Measurements from ENCODE around the gene GRIP2.

Gene GRIP2

DNA sequence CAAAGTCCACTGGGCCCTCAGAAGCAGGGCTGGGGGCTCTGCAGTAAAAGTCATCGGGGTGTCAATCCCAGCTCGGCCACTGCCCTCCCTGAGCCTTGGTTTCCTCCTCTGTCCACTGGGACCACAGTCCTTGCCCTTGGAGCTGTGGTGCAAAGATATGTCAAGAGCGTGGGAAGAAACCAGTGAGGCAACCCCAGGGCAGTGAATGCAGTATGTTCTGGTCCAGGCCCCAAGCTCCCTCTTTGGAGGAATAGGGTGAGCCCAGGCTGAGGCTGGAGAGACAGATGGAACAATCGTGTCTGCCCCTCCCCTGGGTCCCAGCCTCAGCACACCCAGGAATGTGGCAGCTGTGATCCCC, 779 bp downstream of the GRIP2 start:
- Histone ChIP-seq H3K27ac (ENCODE audit: low read length, poor library complexity, severe bottlenecking) (no peak overlapping the region), H4K91ac (ENCODE audit: low read length) (no peak overlapping the region), H2AK5ac (ENCODE audit: low read length, severe bottlenecking) (no peak overlapping the region), H3K4me1 (ENCODE audit: control insufficient read depth, insufficient read depth, low read depth, low read length) (peaks cover 5% of the 10 kb centered on the region), H3K18ac (ENCODE audit: low read depth in 1 of 2, low read length in 2 of 2) (no peak overlapping the region), H2BK15ac (ENCODE audit: low read depth, poor library complexity, severe bottlenecking) (no peak overlapping the region), H3K14ac (ENCODE audit: low read length in 2 of 2) (no peak overlapping the region), H2BK12ac (ENCODE audit: low read length in 2 of 2) (no peak overlapping the region), H2BK5ac (ENCODE audit: low read depth, low read length, poor library complexity, severe bottlenecking) (no peak overlapping the region), H2AFZ (ENCODE audit: low read depth, low read length) (no peak overlapping the region), H3K9me3 (ENCODE audit: control insufficient read depth, low read length) (no peaks in the 10 kb centered on the region), H3K27me3 (ENCODE audit: control insufficient read depth in 1 of 2, insufficient read depth in 1 of 2, low read length in 2 of 2) (peaks cover 30 to 65% of the 10 kb centered on the region in 2 experiments), H3K9ac (ENCODE audit: low read length) (no peak overlapping the region), H3K23ac (ENCODE audit: low read length in 2 of 2) (no peak overlapping the region), H3K36me3 (ENCODE audit: control insufficient read depth in 1 of 2, insufficient read depth in 2 of 2, low read depth in 1 of 2, low read length in 2 of 2) (no peaks in the 10 kb centered on the region), H3K4me2 (ENCODE audit: low read length, poor library complexity, severe bottlenecking) (no peak overlapping the region), H3K4me3 (ENCODE audit: insufficient read depth in 1 of 2, low read depth in 1 of 2, low read length in 2 of 2) (no peak overlapping the region), H4K8ac (ENCODE audit: low read length) (no peak overlapping the region), H3K79me1 (replicated peaks; ENCODE audit: low read length, poor library complexity, severe bottlenecking) (no peaks in the 10 kb centered on the region), H3K4ac (ENCODE audit: low read depth in 1 of 2, low read length in 2 of 2) (no peak overlapping the region), H2BK120ac (ENCODE audit: low read depth, low read length) (no peak overlapping the region)
- 79% methylated on average over 4 of the region's 4 CpGs for WGBS
- DNase-seq: no peak

DNA sequence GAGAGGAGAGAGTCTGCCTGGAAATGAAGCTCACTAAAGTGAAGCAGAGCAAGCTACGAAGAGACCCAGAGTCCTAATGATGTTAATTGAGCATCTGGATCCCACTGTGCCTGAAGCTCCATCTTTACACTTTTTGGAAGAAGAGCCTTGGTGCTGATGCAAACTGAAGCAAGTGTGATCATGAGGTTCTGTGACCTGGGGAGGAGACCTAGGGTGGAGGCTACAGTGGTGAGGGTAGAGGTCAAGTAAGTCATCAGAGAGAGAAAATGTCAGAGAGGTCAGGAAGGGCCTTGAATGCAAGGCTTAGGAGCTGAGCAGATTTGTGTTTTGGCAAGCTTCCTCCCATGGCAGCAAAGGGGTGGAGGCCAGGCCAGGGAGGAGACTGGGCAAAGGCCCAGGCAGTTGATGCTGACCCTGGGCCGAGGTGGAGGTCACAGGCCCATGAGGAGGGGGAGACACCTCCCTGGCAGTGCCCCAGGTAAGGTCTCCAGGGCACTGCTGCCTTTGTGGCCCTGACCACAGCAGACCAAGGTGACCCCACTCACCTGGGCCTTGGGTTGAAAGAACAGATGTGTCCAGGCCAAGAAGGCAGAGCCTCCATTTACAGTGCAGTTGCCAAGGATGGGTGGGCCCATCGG, 1.6 kb downstream of the GRIP2 start:
- Histone ChIP-seq H3K4me2 (ENCODE audit: low read length, poor library complexity, severe bottlenecking) (no peak overlapping the region), H3K4me3 (ENCODE audit: insufficient read depth in 1 of 2, low read depth in 1 of 2, low read length in 2 of 2) (no peak overlapping the region), H2BK5ac (ENCODE audit: low read depth, low read length, poor library complexity, severe bottlenecking) (no peak overlapping the region), H4K91ac (ENCODE audit: low read length) (no peak overlapping the region), H3K4ac (ENCODE audit: low read depth in 1 of 2, low read length in 2 of 2) (no peak overlapping the region), H3K27me3 (ENCODE audit: control insufficient read depth in 1 of 2, insufficient read depth in 1 of 2, low read length in 2 of 2) (peaks cover 38 to 67% of the 10 kb centered on the region in 2 experiments), H2AK5ac (ENCODE audit: low read length, severe bottlenecking) (no peak overlapping the region), H2AFZ (ENCODE audit: low read depth, low read length) (no peak overlapping the region), H2BK15ac (ENCODE audit: low read depth, poor library complexity, severe bottlenecking) (no peak overlapping the region), H3K18ac (ENCODE audit: low read depth in 1 of 2, low read length in 2 of 2) (no peak overlapping the region), H3K27ac (ENCODE audit: low read length, poor library complexity, severe bottlenecking) (no peak overlapping the region), H4K8ac (ENCODE audit: low read length) (no peak overlapping the region), H2BK120ac (ENCODE audit: low read depth, low read length) (no peak overlapping the region), H3K36me3 (ENCODE audit: control insufficient read depth in 1 of 2, insufficient read depth in 2 of 2, low read depth in 1 of 2, low read length in 2 of 2) (no peaks in the 10 kb centered on the region), H3K4me1 (ENCODE audit: control insufficient read depth, insufficient read depth, low read depth, low read length) (peaks cover 5% of the 10 kb centered on the region), H3K9ac (ENCODE audit: low read length) (no peak overlapping the region), H3K23ac (ENCODE audit: low read length in 2 of 2) (no peak overlapping the region), H3K79me1 (replicated peaks; ENCODE audit: low read length, poor library complexity, severe bottlenecking) (no peaks in the 10 kb centered on the region), H2BK12ac (ENCODE audit: low read length in 2 of 2) (no peak overlapping the region), H3K14ac (ENCODE audit: low read length in 2 of 2) (peak overlapping the region in 1 of 2 experiments; percentile 66), H3K9me3 (ENCODE audit: control insufficient read depth, low read length) (no peaks in the 10 kb centered on the region)
- WGBS: 93% methylated on average over 3 of the region's 3 CpGs
- no peak for DNase-seq

DNA sequence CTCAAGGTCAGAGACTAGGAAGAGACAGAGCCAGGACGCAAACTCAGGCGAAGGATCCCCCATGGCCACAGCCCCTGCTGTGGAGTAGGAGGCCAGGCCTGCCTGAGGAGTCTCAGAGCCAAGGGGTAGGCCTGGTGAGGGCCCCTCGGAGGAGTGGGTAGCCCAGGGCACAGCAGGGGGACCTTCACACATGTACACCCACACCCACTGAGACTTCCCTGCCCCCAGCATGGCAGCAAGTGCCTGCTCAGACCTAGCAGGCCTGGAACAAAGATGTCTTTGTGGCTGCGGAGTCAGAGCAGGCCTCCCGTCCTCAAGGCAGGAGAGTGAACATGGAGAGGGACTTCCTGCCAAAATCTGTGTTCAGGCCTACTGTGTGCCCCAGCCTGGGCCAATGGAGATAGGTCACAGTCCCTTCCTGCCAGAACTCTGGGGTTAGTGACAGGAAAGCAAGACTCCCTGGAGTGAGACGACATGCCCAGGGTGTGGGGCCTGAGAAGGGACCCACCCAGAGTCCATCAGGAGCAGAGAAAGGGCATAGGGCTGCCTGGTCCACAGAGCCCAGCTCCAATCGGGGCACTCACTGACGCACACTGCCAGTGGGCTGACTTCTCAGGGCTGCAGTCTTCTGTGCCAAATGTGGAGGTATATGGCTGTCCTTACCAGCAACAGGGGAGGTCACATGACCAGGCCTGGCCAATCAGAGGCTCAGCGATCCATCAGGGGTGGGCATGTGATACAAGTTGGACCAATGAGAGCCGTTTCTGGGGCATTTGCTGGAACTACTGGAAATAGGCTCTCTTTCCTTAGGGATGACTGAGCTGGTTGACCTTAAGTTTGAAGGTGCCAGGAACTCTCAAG, 2.3 kb downstream of the GRIP2 start:
- Histone ChIP-seq H3K18ac (ENCODE audit: low read depth in 1 of 2, low read length in 2 of 2) (no peak overlapping the region), H3K4me1 (ENCODE audit: control insufficient read depth, insufficient read depth, low read depth, low read length) (peaks cover 5% of the 10 kb centered on the region), H3K27me3 (ENCODE audit: control insufficient read depth in 1 of 2, insufficient read depth in 1 of 2, low read length in 2 of 2) (peaks cover 39 to 68% of the 10 kb centered on the region in 2 experiments), H2BK12ac (ENCODE audit: low read length in 2 of 2) (no peak overlapping the region), H2BK15ac (ENCODE audit: low read depth, poor library complexity, severe bottlenecking) (no peak overlapping the region), H4K91ac (ENCODE audit: low read length) (no peak overlapping the region), H4K8ac (ENCODE audit: low read length) (no peak overlapping the region), H2AFZ (ENCODE audit: low read depth, low read length) (no peak overlapping the region), H3K9ac (ENCODE audit: low read length) (no peak overlapping the region), H3K14ac (ENCODE audit: low read length in 2 of 2) (no peak overlapping the region), H3K9me3 (ENCODE audit: control insufficient read depth, low read length) (no peaks in the 10 kb centered on the region), H3K23ac (ENCODE audit: low read length in 2 of 2) (no peak overlapping the region), H2BK120ac (ENCODE audit: low read depth, low read length) (no peak overlapping the region), H3K4ac (ENCODE audit: low read depth in 1 of 2, low read length in 2 of 2) (no peak overlapping the region), H3K4me3 (ENCODE audit: insufficient read depth in 1 of 2, low read depth in 1 of 2, low read length in 2 of 2) (no peak overlapping the region), H3K36me3 (ENCODE audit: control insufficient read depth in 1 of 2, insufficient read depth in 2 of 2, low read depth in 1 of 2, low read length in 2 of 2) (no peaks in the 10 kb centered on the region), H3K4me2 (ENCODE audit: low read length, poor library complexity, severe bottlenecking) (no peak overlapping the region), H2BK5ac (ENCODE audit: low read depth, low read length, poor library complexity, severe bottlenecking) (no peak overlapping the region), H3K79me1 (replicated peaks; ENCODE audit: low read length, poor library complexity, severe bottlenecking) (no peaks in the 10 kb centered on the region), H2AK5ac (ENCODE audit: low read length, severe bottlenecking) (no peak overlapping the region), H3K27ac (ENCODE audit: low read length, poor library complexity, severe bottlenecking) (no peak overlapping the region)
- no peak for DNase-seq
- 77% methylated on average over 10 of the region's 10 CpGs for WGBS

DNA sequence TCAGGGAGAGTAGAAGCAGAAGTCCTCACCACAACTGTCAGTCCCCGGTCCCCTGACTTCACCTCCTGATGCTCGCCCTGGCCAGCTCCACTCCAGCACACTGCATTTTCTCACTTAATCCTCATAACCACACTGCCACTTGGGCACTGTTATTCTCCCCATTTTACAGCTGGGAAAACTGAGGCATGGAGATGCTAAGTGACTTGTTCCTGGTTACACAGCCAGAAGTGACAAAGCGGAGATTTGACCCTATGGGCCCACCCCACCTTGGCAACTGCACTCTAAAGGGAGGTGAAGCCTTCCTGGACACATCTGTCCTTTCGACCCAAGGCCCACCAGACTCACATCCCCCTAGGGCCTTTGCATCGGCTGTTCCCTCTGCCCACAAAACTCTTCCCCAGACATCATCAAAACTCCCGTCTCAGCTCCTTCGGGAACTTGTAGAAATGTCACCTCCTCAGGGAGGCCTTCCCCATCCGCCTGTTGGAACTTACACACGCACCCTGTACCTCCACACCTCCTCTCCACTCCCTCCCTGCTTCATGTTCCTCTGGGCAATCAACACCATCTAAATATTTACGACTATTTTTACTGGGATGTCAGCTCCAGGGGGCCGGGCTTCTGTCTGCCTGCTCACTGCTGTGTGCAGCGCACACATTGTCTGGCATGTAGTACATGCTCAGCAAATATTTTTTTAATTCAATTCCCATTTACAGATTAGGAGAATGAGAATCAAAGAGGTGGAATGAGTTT, 3.1 kb downstream of the GRIP2 start:
- Histone ChIP-seq H2BK120ac (ENCODE audit: low read depth, low read length) (no peak overlapping the region), H4K8ac (ENCODE audit: low read length) (no peak overlapping the region), H2BK12ac (ENCODE audit: low read length in 2 of 2) (no peak overlapping the region), H3K4me3 (ENCODE audit: insufficient read depth in 1 of 2, low read depth in 1 of 2, low read length in 2 of 2) (no peak overlapping the region), H3K18ac (ENCODE audit: low read depth in 1 of 2, low read length in 2 of 2) (no peak overlapping the region), H3K9me3 (ENCODE audit: control insufficient read depth, low read length) (no peaks in the 10 kb centered on the region), H3K4me1 (ENCODE audit: control insufficient read depth, insufficient read depth, low read depth, low read length) (peaks cover 6% of the 10 kb centered on the region), H3K27me3 (ENCODE audit: control insufficient read depth in 1 of 2, insufficient read depth in 1 of 2, low read length in 2 of 2) (peaks cover 43 to 63% of the 10 kb centered on the region in 2 experiments), H3K14ac (ENCODE audit: low read length in 2 of 2) (peak overlapping the region in 1 of 2 experiments; percentile 31), H3K27ac (ENCODE audit: low read length, poor library complexity, severe bottlenecking) (no peak overlapping the region), H2AK5ac (ENCODE audit: low read length, severe bottlenecking) (no peak overlapping the region), H3K4me2 (ENCODE audit: low read length, poor library complexity, severe bottlenecking) (no peak overlapping the region), H3K79me1 (replicated peaks; ENCODE audit: low read length, poor library complexity, severe bottlenecking) (no peaks in the 10 kb centered on the region), H2BK15ac (ENCODE audit: low read depth, poor library complexity, severe bottlenecking) (no peak overlapping the region), H3K9ac (ENCODE audit: low read length) (no peak overlapping the region), H3K36me3 (ENCODE audit: control insufficient read depth in 1 of 2, insufficient read depth in 2 of 2, low read depth in 1 of 2, low read length in 2 of 2) (no peaks in the 10 kb centered on the region), H3K4ac (ENCODE audit: low read depth in 1 of 2, low read length in 2 of 2) (no peak overlapping the region), H2BK5ac (ENCODE audit: low read depth, low read length, poor library complexity, severe bottlenecking) (no peak overlapping the region), H4K91ac (ENCODE audit: low read length) (no peak overlapping the region), H2AFZ (ENCODE audit: low read depth, low read length) (no peak overlapping the region), H3K23ac (ENCODE audit: low read length in 2 of 2) (no peak overlapping the region)
- 81% methylated on average over 11 of the region's 12 CpGs for WGBS
- no peak for DNase-seq

Data from mesenchymal stem cell (in vitro differentiated cells and primary cell).